GM18858 (cell line): ENCODE data around the gene CCDC15.
A peak's percentile ranks its signal among the peaks of the same experiment; 100 is the strongest.

Experiments
- ATAC-seq: cut with Tn5 transposase; IDR thresholded peaks from one replicate; pipeline ENCODE4 v1.9.1; 2021; ENCODE audit not compliant: unreplicated experiment

Gene CCDC15

DNA sequence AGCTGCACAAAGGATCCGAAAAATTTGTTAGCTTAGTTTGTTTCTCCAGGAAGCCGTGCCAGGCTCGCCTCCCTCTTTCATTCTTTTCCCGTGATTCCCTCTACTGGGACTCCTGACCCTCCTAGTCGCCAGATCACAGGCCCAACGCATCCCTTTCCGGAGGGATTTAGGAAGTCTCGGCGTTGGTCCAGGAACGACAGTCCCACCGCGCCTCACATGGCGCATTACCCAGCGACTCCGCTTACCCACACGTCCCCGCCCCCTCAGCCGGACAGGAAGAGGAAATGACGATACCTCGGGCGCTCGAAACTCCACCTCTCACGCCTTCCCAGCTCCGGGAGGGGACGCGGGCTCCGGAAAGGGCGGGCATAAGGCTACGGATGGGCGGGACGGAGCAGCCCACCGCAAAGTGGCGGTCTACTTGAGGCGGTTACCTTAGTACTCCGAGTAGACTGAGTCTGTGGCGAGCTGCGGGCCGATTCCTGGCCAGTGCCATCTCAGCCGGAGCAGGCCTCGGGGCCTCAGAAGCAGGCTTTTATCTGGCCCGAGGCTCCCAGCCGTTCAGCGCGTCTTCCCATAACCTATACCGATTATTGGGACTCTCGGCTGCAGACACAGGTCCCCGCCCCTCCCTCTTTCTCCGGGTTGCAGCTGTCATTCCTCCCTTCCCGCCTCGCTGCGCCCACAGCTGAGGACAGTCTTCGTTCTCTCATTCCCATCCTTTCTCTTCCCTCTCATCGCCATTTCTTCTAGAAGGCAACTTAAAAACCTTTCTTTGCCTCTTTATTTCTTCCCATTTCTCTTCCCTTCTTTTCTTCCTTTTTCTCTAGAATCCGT, at the start of gene CCDC15:
Gene CCDC15 (plus strand): TSS at position 450 of the 837 bp plus-strand sequence. CDS start 531 bp downstream, outside the sequence.
- ATAC-seq: peak; percentile 95

- ATAC-seq: no peak
Observed at GRCh38 chr11:124915541-124916369, 38.2 kb upstream of the CCDC15 start.

DNA sequence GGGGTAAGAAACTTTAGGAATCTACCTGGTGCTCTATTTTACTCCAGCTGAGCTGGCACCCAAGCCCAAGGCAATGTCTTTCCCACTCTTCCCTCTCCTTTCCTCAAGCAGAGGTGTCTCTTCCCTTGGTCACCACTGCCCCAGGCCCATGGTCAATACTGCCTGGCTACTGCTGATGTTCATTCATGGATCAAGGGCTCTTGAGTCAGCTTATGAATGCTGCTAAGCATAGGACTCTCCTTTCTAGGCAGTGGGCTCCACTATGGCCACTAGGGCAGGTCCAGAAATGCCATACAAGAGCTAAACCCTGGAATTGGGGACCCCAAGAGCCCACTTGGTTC, 37.7 kb upstream of the CCDC15 start:
- ATAC-seq: no peak

GRCh38 chr11:124917115-124917637, 36.8 kb upstream of the CCDC15 start:
- no peak for ATAC-seq

DNA sequence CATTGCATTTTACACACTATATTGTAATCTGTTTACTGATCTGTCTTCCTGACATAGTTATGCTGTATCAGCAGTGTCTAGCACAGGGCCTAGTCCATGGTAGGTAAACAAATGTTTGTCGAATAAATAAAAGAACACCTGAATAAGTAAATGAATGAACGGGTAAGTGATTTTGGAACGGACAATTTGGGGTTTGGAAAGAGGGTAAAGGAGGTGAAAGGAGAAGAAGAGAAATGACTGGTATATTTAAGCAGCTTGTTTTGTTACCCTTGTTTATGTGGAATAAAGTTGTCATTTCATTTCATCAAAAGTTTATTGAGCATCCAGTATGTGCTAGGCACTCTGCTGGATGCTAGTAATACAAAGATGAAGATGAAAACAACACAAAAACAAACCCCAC, 35.1 kb upstream of the CCDC15 start, which contains the start of gene HEPN1:
Gene HEPN1 (plus strand): TSS at position 301 of the 400 bp plus-strand sequence.
- no peak for ATAC-seq

GRCh38 chr11:124919898-124920297, 34.1 kb upstream of the CCDC15 start:
- no peak for ATAC-seq

- no peak for ATAC-seq
Observed at GRCh38 chr11:124920356-124920755, 33.6 kb upstream of the CCDC15 start.

DNA sequence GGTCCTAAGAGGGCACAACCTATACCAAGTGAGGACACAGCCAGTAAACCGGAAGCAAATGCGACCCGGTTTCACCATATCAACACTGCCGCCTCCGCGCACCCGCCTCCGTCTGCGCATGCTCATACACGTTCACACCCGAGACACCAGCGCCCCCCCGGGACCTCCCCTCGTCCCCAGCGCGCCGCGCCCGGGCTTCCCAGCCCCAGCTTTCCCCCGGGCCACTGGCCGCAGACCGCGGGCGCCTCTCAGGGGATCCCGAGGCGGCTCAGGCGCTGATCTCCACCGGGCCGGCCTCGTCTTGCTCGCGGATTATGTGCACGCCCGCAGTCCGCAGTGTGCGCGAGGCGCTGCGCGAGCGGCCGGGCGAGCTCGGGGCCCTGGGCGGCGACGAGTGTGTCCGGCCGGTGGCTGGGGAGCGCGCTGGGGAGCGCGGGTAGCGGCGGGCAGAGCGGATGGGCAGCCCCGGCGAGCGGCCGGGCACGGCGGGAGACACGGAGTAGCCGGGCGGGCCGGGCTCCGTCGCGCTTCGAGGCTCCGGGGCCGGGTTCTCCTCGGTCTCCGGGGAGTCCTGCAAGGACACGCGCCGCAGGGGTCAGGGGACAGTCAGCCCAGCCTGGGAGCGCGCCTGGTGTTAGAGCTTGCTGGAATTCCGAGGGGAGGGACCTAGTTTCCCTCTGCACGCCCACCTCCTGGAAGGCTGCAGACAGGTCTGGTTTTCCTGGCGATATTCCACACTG, 33.0 kb upstream of the CCDC15 start:
- no peak for ATAC-seq

DNA sequence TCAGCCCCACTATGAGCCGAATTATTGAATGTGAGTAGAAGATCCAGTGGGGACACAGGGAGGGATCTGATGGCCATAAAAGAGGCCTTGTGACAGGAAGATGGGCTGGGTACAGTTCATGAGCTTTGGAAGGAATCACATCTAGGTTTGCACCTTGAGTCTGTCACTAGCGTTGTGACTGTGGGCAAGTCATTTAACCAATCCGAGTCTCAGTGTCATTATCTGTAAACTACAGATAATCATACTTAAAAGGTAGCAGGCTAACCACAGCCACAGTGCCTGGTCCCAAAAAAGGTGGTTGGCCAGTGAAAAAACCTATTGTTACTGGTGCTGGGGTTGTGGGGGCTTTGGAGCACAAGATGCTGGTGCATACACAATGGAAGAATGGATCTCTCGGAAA, 31.2 kb upstream of the CCDC15 start:
- no peak for ATAC-seq

DNA sequence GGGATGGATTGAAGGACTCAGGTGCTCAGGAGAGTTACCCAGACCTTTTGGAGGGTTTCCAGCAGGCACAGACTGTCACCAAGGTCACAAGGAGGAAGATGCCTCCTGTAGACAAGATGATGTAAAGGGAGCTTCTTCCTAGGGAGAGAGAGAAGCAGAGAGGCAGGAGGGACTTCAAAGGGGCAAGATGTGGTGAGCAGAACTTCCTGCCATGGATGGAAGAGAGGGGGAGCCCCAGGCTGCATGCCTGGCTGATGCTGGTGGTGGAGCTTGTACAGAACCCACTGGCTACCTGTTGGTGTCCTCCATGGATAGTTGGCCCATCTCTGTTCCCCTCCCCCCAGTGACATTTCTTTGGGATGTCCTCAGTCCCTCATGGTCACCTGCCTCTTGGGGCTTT, 30.7 kb upstream of the CCDC15 start:
- no peak for ATAC-seq

DNA sequence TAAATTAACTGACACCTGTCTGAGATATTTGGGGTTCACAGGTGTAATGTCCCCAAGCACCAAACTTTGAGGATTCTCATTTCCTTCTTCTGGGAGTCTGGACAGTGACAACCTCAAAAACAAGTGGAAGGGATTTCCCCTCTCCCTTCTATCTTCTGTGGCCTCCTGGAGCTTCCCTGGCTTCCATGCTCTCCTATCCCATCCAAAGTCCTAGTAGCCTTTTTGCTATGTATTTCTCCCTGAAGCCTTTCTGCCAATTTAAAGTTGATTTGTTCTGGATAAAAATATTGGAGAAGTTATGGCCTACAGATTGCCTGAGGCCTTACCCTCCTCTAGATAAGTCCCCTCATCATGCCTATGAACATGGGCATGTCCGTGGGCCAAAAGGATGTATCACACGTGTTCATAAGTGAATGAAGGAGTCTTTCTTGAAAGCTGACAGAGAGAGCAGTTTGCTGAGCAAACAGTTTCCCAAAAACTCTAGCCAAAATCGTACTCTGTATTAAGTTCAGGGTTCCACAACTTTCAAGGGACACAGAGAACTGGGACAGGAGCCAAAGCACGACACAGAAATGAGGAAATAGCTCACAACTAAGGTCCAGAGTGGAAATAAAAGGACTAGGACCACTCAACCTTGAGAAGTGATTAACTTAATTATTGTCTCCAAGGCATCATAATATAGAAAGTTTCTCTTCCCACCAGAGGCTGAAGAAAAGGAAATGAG, 24.9 kb upstream of the CCDC15 start:
- no peak for ATAC-seq

DNA sequence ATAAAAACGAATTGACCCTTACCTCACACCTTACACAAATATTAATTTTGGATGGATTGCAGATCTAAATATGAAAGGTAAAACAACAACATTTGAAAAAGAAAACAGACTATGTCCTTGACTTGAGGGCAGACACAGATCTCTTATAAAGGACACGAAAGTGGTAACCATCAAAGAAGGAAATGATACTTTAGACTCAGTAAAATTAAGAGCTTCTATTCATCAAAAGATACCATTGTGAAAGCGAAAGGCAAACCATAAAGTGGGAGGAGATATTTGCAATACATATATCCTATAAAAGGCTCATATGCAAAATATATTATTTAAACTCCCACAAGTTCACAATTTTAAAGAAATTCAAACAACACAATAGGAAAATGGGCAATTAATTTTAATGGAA, 23.2 kb upstream of the CCDC15 start:
- ATAC-seq: peak; percentile 80

DNA sequence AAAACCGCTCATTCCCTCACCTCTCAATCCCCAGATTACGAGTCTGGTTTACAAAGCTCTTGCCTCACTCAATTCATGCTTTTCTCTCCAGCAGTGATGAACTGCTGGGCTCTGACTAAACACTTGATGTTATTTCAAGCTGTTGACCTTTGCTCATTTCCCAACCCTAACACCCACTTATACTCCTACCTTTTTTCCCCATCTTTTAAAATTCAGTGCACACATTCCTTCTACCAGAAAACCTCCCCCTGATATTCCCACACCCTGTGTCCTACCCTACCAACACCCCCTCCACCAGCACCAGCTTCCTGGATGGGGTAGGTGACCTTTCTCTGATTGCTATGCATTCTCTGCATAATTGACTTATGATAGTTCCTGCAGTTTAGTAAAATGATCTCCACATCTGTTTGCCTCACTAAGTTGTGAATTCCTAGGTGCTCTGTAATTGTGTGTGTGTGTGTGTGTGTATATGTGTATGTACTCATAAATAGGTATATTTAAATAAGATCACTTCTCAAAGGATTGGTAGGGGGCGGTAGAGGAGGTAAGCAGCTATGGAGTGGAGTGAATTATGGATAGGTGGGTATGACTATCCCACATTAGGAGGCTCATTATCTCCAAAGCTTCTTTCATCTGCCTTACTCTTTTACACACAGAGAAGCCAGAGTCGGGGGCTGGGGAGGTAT, 19.0 kb upstream of the CCDC15 start:
- no peak for ATAC-seq

- ATAC-seq: no peak
Observed at GRCh38 chr11:124935548-124936514, 18.2 kb upstream of the CCDC15 start, which contains the start of gene HEPACAM. Gene HEPACAM, minus strand, starts transcription at chr11:124936047. Its CDS starts 41 bp downstream, at chr11:124936006.

GRCh38 chr11:124937336-124937935, 16.6 kb upstream of the CCDC15 start:
- no peak for ATAC-seq

DNA sequence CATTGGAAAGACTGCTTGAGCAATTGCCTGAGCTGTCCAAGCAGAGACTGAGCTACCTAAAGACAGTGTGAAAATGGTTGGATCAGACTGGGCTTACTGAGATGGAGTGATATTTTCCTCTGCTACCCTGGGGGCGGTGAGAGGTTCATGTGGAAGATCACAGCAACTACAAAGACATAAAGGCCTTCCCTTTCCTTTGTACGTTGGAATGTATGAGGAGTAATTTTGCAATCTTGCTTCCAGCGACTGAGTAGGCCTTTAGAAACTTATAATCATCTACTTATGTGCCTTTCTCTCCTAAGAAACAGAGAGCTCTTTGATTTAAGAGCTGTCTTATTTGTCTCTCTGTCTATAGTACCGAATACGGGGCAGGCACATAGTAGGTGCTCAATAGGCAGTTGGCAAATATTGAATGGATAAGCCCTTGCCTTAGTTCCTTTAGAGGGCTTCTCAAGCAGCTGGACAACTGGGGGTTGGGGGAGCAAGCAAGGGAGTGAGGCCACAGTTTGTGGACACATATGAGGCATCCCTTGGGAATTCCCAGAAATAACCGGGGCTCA, 15.7 kb upstream of the CCDC15 start:
- no peak for ATAC-seq

GRCh38 chr11:124938970-124939369, 15.0 kb upstream of the CCDC15 start:
- ATAC-seq: no peak

- no peak for ATAC-seq
Observed at GRCh38 chr11:124941703-124942102, 12.3 kb upstream of the CCDC15 start.
